GM19395 (cell line): Measurements from ENCODE around the gene GID8.

ENCODE experiments used
- ATAC-seq: cut with Tn5 transposase; IDR thresholded peaks from one replicate; pipeline ENCODE4 v1.9.1; 2021; ENCODE audit warnings: mild to moderate bottlenecking, moderate library complexity; ENCODE audit not compliant: unreplicated experiment

The GID8 gene

DNA sequence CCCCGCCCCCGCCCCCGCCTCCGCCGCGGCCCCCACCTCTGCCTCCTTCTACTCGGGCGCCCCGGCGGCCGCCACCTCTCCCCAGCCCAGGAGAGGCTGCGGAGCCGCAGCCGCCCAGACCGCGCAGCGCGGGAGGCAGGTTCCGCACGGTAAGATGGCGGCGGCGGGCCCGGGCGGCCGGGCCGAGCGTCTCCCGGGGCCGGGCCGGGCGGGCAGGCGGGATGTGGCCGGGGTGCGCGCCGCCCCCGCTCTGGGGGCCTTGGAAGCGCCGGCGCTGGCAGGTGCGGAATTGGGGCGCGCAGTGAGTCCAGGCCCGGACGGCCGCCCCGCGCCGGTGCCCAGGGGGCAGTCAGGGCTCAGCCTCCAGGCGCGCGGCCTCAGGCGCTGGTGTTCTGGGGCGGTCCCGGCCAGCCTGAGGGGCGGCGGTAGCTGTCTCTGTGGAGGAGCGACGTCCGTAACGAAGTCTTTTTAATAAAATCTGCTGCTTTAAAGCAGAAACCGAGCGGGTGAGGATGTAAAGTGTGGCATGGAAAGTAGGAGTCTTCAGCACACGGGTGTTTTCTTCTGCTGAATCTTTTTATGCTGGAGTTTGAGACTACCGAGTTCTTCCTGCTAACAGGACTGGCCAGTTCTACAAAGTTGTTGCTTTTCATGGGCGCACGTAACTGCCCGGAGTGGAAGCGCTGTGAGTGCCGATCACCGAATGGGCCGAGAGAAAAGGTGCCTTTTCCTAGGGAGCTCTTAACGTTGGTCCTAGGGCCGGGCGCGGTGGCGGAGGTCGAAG, at the start of gene GID8:
Gene GID8, plus strand, starts transcription at position 43 of the 784 bp plus-strand sequence. CDS start 3,356 bp downstream, outside the sequence.
- ATAC-seq = peak; percentile 45

DNA sequence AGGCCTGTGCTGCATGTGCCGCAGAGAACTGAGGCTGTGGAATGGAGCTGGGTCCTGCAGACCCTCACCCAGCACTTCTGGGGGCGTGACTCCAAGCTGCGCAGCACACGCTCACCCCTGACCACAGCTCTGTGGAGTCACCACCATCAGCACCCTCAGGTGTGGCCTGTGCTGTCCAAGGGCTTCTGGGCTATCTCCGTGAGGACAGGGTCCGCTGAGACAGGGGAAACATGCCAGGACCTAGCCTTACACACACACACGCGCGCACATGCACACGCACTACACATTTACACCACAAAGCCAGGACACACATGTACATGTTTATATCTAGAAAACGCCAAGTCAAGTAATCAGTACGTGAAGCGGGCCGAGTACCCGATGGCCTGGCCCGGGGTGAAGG, 49.5 kb upstream of the GID8 start:
- no peak for ATAC-seq

DNA sequence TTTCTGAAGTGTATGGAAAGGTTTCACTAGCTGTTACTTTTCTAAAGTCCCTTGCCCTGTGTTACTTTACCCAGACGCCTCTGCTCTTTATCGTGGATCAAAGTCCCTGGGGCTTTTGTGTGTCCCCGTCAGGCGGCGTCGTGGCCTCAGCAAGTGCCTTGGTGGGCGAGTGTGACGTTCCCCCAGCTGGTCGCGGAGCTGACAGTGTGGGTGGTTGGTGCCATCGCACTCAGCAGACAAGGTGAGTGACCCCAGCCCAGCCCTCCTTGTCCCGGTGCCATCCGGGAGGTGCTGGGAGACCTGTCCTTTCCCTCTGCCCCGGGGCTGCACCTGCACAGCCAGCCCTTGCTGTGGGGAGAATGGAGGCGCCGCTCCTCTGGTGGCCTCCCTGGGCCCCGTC, 49.0 kb upstream of the GID8 start:
- no peak for ATAC-seq

DNA sequence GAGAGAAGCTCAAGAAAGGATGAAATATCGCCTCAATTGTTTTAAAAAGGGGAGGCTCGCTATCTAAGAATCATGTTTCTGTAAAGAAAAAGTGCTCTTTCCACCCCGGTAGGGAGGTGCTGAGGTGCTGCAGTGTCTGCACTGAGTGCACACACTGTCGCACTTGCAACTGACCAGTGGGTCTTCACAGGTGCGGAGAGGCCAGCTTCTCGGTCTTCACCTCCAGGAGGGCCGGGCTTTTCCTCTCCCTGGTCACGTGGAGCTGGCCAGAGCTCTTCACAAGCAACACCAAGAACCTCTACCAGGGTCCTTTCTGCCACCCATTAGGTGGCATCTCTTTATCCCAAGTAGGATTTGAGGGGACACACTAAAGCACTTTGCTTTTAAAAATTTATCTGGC, 48.5 kb upstream of the GID8 start:
- no peak for ATAC-seq

DNA sequence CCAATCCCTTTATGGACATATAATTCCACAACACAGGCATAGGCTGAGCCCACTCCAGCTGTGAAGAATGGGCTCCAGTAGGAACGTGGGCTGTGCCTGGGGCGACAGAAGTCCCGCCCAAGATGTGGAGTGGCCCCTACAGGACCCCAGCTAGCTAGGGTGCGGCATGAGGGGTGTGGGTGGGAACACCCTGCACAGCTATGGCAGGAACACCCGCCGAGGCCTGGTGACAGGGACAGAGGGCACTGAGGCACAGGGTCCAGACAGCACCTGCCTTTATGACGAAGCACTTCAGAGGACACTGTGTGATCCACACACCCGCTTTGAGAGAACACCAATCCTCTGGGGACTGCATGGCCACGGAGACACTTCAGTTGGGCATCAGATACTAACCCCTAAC, 48.1 kb upstream of the GID8 start:
- no peak for ATAC-seq

DNA sequence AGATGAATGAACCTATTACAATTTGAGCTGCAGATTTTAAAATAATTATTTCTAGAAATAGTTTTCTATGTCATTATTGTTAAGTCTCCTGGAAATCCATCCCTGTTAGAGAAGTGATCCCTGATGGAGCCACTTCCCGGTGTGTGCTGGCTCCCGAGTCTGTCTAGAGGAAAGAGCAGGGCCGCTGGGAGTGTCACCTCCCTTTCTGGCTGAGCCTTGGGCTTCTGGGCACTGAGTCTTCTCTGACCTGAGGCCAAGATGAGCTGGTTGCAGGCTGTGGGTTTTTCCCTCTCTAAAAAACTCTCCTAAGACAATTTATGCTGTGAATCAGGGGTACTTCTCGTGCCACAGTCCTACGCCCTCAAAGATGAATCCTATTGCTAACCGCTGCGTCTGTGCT, 47.5 kb upstream of the GID8 start:
- no peak for ATAC-seq

DNA sequence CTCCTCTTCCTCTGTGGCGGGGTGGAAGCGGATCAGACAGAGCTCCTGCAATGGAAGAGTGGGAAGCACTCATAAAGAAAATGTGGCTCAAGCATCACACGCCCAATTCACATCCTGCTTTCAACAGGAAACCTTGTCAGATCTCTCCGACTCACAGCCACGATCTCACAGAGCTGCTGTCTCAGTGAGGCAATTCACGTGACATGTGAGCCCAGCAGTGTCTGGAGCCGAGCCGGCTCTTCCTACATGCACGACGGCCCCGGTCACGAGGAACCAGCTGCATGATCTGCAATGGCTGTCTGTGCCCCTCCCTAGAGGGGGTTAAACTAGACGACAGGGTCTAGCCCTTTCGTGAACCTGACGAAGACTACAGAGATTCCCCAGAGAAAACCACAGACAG, 46.8 kb upstream of the GID8 start:
- ATAC-seq = no peak

DNA sequence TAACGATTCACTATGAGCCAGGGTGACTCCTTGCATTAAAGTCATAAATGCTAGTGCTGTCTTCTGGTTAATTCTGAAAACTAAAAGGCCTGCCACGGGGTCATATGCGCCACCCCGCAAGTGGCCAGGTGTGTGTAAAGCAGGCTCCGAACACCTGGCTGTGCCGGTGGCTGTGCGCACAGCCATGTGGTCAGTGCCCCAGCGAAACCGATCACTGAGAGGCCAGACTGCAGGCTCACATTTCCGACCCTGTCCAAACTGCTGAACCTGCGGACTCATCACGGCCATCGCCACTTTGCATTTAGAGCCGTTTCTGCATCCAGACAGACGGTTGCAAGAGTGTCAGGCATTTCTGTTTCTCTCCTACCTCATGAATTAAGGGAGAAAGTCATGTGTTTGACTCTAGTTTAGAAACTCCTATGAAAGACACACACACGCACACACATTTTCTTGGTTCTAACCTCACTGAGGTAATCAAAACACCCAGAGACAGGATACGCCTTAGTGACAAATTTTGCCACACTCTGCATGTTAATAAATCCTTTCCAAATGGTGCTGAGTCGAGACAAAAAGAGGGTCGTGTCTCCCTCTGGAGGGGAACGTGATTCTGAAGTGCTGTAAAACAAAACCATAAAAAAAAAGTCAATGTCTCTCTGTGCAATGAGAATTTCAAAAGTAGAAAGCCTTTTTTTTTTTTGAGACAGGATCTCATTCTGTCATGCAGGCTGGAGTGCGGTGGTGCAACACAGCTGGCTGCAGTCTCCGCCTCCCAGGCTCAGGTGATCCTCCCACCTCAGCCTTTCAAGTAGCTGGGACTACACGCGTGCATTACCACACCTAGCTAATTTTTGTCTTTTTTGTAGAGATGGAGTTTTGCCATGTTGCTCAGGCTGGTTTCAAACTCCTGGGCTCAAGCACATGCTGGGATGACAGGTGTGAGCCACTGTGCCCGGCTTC, 45.3 kb upstream of the GID8 start:
- ATAC-seq = no peak

DNA sequence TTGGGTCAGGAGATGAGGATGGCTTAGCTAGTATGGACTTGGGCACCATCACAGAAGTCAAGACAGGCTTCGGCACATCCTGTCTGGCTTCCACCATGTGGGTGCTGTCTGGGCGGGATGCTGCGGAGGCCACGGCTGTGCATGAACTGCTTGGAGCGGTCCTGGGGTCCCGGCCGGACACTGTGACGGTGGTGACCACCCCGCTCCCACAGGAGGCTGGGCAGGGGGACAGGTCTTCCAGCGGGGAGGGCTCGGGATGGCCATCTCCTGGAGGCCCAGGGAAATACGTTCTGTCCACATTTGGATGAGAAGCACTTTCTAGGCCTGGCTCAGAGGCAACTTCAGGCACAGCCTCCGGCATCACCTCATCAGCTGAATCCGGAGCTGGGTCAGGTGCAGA, 44.2 kb upstream of the GID8 start:
- ATAC-seq = no peak

DNA sequence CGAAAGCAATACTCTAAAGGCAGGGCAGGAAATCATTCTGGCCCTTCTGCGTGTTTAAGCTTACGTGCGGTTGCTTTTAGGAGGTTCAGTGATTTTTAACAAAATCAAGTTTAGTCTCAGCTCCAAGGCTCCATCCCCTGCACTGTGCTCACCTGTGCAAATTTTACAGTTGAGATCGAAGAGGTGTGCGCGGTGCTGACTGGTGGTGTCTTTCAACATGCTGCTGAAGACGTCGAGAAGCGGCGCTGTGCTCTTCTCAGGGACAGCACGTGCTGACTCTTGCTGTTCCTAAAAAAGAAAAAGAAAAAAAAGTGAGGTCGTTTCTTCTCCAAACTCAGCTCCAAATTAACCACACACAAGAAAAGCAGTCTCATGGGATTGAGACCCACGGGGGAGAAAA, 43.7 kb upstream of the GID8 start:
- ATAC-seq = no peak

DNA sequence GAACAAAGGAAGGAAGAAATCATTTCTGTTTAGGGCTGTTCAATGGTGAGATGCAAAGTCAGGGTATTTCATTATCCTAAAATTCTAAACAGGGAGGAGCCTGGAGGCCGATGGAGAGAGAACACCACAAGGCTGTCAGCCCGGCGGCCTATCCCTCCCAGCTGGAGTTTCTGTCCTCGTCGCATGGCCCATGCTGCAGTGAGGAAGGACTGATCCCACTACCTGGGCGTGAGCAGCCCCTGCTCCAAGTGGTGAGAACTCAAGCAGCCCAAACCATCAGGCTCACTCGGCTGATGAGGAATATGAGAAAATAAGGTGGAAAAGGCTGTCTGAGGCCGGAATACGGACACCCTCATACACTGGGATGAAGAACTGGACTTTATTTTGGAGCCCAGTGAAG, 42.4 kb upstream of the GID8 start:
- ATAC-seq = no peak

DNA sequence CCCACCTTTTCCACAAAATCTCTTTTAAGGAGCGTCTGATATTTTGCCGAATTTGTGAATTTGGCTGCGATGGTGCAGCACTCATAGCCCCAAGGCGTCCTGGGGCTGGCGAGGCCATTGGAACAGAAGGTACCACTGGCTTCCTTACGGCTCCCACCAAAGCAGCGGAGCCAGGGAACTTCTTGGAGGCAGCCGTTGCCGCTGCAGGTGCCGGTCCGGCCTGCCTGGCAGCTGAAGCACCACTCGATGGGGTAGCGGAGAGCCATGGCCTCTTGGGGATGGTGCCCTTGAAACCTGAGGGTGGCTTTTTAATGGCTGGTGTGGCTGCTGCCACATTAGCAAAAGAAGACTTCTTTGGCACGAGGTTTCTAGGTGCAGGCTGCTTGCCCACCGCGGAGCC, 41.4 kb upstream of the GID8 start:
- no peak for ATAC-seq

DNA sequence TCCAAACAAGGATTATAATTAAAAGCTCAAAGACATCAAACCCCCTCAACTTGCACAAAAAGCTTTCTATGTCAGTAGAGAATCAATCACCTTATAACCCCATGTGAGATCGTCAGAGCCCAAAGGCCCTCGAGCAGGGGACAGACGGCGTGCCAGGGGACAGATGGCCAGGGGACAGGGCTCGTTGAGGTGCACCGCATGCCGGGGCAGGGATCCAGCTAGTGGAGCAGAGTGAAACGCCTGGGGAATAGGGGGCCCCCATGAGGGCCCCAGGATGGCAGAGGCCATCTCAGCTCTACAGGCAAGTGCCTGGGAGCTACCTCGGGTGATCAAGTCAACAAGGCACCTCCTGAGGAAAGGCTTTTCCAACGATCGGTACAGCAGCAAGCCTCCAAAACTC, 40.3 kb upstream of the GID8 start:
- no peak for ATAC-seq

DNA sequence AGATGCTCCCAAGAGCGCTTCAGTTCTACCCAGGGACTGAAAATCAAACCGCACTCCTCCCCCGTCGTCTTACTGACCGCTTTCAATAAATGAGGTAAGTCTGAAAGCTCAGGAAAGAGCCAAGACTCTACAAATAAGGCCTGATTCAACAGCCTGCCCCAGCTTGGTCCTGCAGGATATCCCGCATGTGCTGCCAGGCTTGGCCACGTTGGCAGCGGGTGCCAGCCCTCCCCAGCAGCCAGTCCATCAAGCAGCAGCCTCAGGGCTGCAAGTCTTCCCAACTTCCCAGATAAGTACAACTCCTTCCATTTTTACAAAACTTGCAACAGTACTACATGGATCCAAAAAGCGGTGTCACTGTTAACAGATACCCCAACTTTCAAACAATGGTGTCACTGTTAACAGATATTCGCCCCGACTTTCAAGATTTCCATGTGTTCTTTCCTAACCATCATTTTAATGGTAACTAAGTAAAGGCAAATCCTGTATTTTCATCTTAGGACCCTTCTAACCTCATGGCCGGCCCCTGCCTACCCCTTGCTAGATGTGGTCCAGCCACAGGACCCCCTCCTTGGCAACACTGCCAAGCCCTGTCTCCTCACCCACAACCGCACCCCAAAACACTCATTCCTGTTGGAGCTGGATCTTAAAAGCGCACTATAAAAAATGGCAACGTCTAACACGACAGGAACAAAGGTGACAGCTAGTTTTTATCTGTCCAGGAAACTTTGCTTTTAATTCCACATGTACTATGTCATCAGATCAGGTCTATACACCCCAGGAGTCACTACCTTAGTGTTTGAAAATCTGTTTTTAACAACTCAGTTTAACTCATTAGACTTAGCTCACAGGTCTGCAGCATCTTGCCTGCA, 39.6 kb upstream of the GID8 start:
- ATAC-seq = no peak

DNA sequence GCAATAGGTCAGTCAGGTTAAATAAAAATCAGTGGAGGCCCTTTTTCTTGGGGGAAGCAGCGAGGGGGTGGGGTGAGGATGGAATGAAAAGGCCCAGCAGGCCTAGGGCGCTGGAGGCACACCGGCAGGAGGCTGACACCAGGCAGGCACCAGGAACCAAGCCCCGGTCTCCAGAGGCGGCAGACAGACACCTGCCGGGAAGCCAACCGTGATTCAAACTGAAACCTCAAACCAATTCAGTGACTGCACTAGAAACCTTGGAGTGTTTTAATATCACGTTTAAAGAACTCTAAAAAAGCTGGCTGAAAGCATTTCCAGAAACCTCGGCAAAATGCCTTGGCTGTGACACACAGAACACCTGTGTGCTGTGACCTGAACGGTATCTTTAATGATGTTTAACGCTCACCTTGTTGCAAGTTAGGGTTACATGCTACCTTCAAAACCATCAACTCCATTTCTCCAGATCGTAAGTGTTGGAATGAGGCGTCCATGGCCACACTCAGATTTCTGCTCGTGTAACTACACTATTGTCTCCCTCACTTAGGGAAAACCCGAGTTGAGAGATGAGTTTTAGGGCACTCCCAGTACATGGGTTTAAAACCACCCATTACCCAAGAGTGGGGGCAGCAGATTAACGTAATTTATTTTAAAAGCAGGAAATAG, 38.8 kb upstream of the GID8 start:
- ATAC-seq = peak; percentile 51

DNA sequence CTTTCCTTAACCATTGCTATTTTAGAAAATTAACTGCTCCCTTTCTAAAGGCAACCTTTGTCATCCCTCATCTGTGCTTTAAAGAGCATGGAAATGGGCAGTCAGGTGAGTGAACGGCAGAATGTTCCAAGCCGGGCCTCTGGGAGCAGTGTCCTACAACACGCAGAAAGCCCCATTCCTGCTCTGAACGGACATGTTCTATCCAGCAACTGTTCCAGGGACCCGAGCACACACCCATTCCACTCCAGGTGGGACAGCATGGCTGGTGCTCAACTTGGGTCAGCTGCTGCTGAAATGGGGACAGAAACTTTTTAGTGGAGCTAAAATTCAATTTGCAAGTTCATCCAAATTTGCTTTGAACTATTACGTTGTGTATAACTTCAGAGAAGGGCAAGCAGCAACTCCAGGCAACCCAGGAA, 38.3 kb upstream of the GID8 start:
- no peak for ATAC-seq

DNA sequence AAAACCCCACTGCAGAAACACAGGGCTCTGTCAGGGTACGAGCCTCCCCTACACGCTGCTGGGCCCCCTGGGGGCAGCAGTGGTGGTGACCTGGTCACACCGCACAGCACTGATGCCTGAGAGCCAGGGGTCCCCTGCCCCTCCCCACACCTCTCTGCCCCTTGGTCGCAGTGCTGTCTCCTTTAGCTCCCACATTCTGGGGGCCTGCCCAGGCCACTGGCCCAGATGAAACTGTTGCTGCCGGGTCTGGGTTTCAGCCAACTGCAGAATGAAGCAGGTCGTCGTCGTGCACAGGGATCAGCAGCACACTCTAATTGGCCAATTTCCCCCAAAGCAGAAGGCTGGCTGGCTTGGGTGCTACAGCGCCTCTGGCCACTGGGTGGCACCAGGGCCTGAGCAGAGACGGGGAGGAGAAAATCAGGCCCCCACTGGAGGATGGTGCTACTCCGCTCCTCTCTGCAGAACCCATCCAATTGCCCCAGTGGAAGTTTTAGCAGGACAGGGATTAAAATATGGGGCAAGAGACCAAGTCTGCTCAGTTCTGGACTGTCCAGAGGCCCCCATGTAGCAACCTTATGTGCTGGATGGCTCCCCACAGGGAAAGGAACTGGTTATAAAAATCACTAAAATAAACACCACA, 37.8 kb upstream of the GID8 start:
- ATAC-seq = peak; percentile 78

DNA sequence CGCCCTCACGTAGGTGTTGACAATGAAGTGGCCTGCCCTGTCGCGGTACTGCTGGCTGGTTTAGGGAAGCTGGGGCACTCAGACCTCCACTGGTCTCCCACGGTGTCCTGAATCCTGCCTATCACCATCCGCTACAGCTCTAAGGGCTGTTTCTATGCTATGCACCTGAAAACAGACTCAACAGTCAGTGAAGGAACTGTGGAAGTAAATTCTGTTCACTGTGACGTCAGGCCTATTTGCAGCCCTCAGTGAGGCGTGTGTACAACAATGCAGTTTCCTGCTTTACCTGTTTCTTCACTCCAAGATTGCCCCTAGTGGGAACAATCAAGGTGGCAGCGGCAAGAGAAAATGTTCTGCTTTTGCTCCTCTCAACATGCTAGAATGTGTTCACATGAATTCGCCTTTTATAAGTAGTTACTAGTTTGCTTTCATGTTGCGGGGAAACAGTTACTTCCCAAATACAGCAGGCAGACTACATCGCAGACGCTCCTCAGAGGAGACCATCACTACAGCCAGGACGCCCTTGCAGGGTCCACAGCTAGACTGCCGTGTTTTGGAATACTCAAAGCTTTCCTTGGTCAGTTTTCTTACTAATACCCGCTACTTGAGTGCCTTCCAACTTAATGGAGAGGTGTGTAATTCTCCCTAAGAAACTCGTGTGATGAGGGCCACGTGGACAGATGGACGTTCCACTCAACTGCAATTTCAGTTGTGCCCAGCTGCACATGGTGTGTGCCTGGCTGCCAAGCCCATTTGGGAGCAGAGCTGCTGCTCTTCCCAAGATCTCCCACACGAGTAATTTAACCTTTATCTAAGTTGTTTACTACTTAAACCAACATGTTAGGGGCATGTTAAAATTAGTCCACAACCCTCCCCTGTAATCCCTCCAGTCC, 37.0 kb upstream of the GID8 start:
- ATAC-seq = peak; percentile 7

DNA sequence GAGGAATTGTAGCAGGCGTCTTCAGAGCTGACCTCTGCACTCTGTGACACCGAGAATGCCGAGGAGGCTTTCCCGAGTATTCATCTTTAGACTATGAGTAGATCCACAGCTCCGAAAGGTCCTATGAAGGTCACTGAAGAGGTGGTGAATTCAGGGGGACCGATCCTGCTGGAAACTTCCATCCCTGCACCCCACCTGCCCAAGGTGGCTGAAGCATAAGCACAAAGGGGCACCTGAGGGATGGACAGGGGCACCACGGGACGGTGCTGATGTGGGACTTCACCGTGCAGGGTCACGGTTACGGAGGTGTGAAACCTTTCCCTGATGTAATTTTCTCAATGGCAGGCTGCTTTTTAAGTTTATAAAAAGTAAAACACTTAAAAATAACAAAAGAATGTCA, 36.1 kb upstream of the GID8 start:
- ATAC-seq = no peak
